Measurements from ENCODE around the gene GALNT9.
"Not testable (repeated sequence)": the region's sequence is repeated elsewhere in the genome, so short reads cannot be mapped to it uniquely, and the experiment has no call there.

The GALNT9 gene

GRCh38 chr12:132160601-132161035 lies 168.8 kb downstream of the GALNT9 start:
- DNase-seq: no peak
- in situ Hi-C loops (cut with MboI; ENCODE audit: low pct_unique_long_range_greater_than_20kb, low sequenced_read_pairs): no loop called here

DNA sequence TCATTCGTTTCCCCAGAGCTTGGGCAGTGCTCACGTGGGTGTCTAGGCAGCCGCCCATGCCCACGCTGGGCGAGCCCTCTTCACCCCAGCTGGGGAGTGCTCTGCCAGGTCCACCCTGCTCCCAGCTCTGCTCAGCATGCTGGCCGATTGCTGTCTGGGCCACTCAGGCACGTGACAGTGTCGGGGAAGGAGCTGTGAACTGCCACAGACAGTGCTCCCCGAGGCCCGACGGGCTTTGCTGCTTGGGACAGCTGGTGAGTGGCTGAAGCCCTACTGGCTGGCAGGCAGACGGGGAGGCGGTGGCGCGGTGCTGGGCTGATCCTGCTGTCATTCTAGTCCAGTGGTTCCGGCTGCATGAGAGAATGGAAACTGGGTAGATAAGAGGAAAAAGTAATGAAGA lies 169.4 kb downstream of the GALNT9 start:
- no peak for DNase-seq
- in situ Hi-C loops (cut with MboI; ENCODE audit: low pct_unique_long_range_greater_than_20kb, low sequenced_read_pairs): no loop called here

GRCh38 chr12:132159555-132160003 lies 169.8 kb downstream of the GALNT9 start:
- in situ Hi-C loops (cut with MboI; ENCODE audit: low pct_unique_long_range_greater_than_20kb, low sequenced_read_pairs): no loop called here

GRCh38 chr12:132158677-132159554 lies 170.5 kb downstream of the GALNT9 start:
- DNase-seq: no peak
- in situ Hi-C loops (cut with MboI; ENCODE audit: low pct_unique_long_range_greater_than_20kb, low sequenced_read_pairs): no loop called here

More at GRCh38 chr12:132159555-132160003, 169.8 kb downstream of the GALNT9 start:
- DNase-seq: no peak

DNA sequence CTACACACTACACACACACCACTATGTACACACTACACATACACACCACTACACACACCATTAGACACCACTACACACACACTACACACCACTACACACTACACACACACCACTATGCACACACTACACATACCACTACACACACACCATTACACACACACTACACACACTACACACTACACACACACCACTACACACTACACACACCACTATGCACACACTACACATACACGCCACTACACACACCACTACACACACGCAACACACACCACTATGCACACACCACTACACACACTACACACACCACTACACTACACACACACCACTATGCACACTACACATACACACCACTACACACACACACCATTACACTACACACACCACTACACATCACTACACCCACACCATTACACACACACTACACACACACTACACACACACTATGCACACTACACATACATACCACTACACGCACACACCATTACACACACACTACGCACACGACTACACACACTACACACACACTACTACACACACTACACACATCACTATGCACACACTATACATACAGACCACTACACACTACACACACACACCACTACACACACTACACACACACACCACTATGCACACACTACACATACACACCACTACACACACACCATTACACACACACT lies 171.5 kb downstream of the GALNT9 start:
- in situ Hi-C loops (cut with MboI; ENCODE audit: low pct_unique_long_range_greater_than_20kb, low sequenced_read_pairs): no loop called here
- no peak for DNase-seq

- DNase-seq: no peak
- in situ Hi-C loops (cut with MboI; ENCODE audit: low pct_unique_long_range_greater_than_20kb, low sequenced_read_pairs): no loop called here
These were observed 172.6 kb downstream of the GALNT9 start for GRCh38 chr12:132156573-132157325.

- in situ Hi-C loops (cut with MboI; ENCODE audit: low pct_unique_long_range_greater_than_20kb, low sequenced_read_pairs): no loop called here
- DNase-seq: no peak
These were observed 173.4 kb downstream of the GALNT9 start for GRCh38 chr12:132155771-132156572.

DNA sequence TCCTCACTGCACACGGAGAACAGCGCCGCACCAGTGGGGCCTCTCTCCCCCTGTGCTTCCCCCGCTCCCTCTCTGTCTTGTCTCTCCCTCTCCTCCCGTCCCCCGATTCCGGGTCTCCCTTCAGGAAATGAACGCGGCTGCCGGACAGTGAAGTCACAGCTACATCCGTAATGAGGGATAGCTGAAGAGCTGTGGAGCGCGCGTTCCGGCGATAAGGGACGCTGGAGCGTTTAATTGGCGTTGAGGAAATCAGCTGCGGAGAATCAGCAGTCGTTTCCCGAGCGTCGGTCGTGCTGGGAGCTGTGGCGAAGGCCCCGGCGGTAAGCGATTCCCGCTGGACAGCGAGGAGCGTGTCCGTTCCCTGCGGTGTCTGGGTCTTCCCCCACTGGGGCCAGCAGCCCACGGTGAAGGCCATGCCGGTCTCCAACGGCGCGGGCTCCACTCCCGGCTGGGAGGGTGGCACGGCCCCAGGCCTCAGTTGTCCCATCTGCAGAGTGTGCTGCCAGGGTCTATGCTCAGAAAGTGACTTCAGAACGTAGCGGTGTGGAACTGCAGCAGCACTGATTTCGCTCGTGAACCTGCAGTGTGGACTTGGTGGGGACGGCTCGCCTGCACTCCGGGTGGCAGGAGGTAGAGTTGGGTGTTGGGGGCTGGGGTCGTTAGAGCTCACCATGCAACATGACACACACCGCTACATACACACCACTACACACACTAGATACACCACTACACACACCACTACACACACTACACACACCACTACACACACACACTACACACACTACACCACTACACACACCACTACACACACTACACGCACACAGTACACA lies 174.2 kb downstream of the GALNT9 start:
- no peak for DNase-seq

GRCh38 chr12:132154341-132154761 lies 175.0 kb downstream of the GALNT9 start:
- no peak for DNase-seq
- in situ Hi-C loops (cut with MboI; ENCODE audit: low pct_unique_long_range_greater_than_20kb, low sequenced_read_pairs): no loop called here

More for the DNA sequence above, 174.2 kb downstream of the GALNT9 start:
- in situ Hi-C loops (cut with MboI; ENCODE audit: low pct_unique_long_range_greater_than_20kb, low sequenced_read_pairs): no loop called here

GRCh38 chr12:132153501-132154340 lies 175.7 kb downstream of the GALNT9 start:
- peak; percentile 83 for DNase-seq
- in situ Hi-C loops (cut with MboI; ENCODE audit: low pct_unique_long_range_greater_than_20kb, low sequenced_read_pairs): no loop called here

- DNase-seq: no peak
- in situ Hi-C loops (cut with MboI; ENCODE audit: low pct_unique_long_range_greater_than_20kb, low sequenced_read_pairs): no loop called here
These were observed 176.4 kb downstream of the GALNT9 start for GRCh38 chr12:132152953-132153352.

DNA sequence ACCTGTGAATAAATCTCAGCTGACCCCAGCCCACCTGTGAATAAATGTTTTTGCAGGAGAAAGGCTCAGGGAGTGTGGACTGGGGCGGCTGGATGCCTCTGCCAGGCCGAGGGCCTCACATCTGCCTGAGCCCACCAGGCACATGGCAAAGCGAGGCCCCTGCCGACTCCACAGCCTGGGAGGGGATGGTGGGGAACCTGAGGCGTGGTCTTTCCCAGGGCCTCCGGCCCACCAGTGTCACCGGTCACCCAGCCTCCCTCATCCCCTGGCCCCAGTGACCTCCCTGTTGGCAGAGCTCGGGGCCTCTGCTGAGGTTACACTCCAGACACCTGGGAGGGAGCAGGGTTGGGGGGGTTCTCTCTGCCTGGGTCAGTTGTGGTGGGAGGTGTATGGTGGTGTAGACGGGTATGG lies 177.0 kb downstream of the GALNT9 start:
- no peak for DNase-seq
- in situ Hi-C loops (cut with MboI; ENCODE audit: low pct_unique_long_range_greater_than_20kb, low sequenced_read_pairs): no loop called here

DNA sequence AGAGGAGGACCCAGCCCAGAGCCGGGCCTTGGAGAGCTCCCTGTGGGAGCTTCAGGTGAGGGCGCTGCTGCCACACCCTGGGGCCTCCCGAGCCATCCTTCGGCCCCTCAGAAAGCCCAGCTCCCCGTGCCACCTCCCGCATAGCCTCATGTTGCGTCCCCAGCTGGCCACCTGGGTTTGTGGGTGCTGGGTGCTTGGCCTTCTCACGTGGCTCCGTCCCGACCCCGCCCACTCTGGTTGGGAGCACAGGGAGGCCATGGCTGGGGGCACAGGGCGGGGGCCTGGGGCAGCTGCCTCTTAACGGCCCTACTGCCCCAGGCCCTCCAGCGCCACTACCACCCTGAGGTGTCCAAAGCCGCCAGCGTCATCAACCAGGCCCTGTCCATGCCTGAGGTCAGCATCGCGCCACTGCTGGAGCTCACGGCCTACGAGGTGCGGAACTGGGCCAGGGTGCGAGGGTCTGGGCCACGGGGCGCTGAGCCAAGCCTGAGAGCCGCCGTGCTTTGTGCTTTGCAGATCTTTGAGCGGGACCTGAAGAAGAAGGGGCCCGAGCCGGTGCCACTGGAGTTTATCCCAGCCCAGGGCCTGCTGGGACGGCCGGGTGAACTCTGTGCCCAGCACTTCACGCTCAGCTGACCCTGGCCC lies 177.5 kb downstream of the GALNT9 start:
- DNase-seq: no peak
- in situ Hi-C loops (cut with MboI; ENCODE audit: low pct_unique_long_range_greater_than_20kb, low sequenced_read_pairs): no loop called here

- in situ Hi-C loops (cut with MboI; ENCODE audit: low pct_unique_long_range_greater_than_20kb, low sequenced_read_pairs): no loop called here
- DNase-seq: no peak
These were observed 178.1 kb downstream of the GALNT9 start for GRCh38 chr12:132151145-132151765.

DNA sequence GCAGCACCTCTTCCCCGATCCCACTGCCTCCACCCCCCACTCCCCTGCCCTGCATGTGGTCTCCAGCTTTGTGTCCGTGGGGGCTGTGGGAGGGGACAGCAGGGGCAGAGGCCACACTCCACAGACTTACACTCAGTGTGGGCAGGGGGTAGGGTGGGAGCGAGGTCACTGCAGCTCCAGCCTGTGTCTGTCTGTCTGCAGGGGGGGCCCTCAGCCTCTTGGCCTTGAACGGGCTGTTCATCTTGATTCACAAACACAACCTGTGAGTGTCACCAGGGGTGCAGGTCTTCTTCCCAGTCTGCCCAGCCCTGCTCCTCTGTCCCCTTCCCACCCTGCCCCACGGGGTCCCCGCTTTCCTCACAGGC lies 178.6 kb downstream of the GALNT9 start:
- in situ Hi-C loops (cut with MboI; ENCODE audit: low pct_unique_long_range_greater_than_20kb, low sequenced_read_pairs): no loop called here
- DNase-seq: no peak

DNA sequence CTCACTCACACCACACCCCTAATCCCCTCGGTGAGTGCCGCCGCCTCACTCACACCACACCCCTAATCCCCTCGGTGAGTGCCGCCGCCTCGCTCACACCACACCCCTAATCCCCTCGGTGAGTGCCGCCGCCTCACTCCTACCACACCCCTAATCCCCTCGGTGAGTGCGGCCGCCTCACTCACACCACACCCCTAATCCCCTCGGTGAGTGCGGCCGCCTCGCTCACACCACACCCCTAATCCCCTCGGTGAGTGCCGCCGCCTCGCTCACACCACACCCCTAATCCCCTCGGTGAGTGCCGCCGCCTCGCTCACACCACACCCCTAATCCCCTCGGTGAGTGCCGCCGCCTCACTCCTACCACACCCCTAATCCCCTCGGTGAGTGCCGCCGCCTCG lies 179.9 kb downstream of the GALNT9 start:
- DNase-seq; in situ Hi-C loops (cut with MboI; ENCODE audit: low pct_unique_long_range_greater_than_20kb, low sequenced_read_pairs): not testable (repeated sequence)
